Ishikawa (cell line): ENCODE data around the gene EDARADD.

Experiments used
- CREB1 ChIP-seq: IDR thresholded peaks from 2 replicates; pipeline ENCODE4 v1.6.1; 2012; ENCODE audit warnings: low read depth
- EP300 ChIP-seq: IDR thresholded peaks from 2 replicates; pipeline ENCODE4 v1.6.1; 2012; ENCODE audit warnings: borderline replicate concordance
- REST ChIP-seq: IDR thresholded peaks from 2 replicates; pipeline ENCODE4 v1.6.1; 2012; ENCODE audit warnings: low read depth, mild to moderate bottlenecking

GRCh38 chr1:236389253-236389652 lies 4.8 kb upstream of the EDARADD start:
- TF ChIP-seq EP300 (no peak), REST (no peak), CREB1 (no peak)
